GM12878 (cell line): ENCODE results near the gene ADGRV1. TPM values are rescaled to one million over a fixed set of nuclear protein-coding genes. Genes with fewer than 3 reads are reported as not detected.

Source experiments
- ATAC-seq: fragments of 200-7000 bp; cut with Tn5 transposase; 3 replicates; pipeline ENCODE4 v1.9.1; 2020; ENCODE audit warnings: mild to moderate bottlenecking, moderate library complexity
- BruUV-seq: library from RNA; stranded (reverse); fragments of 400-500 nt; replicated peaks from 2 replicates; lab custom pipeline; 2021; lab: Mats Ljungman, UMichigan
- CTCF ChIA-PET: fragments of 300-600 bp; sonication (Branson Sonifier 250); formaldehyde crosslinking; extraction: SDS; loops from one replicate; lab custom pipeline; 2021; ENCODE audit warnings: inconsistent platforms; lab: Yijun Ruan, JAX
- POLR2A ChIA-PET: fragments of 350-600 bp; formaldehyde crosslinking; extraction: SDS; loops from one replicate; lab custom pipeline; 2021; ENCODE audit warnings: inconsistent platforms; lab: Charles Lee
- RAD21 ChIA-PET: fragments of 300-600 bp; sonication (Branson Sonifier 250); formaldehyde crosslinking; loops from one replicate; lab custom pipeline; 2023; ENCODE audit warnings: antibody characterized with exemption; ENCODE audit not compliant: unreplicated experiment; lab: Charles Lee
- SMC1A ChIA-PET: fragments of 300-600 bp; sonication (Branson Sonifier 250); formaldehyde crosslinking; loops from one replicate; lab custom pipeline; 2023; ENCODE audit not compliant: unreplicated experiment, uncharacterized antibody; lab: Charles Lee
- DNase-seq: peaks from one replicate; pipeline ENCODE4 v3.0.0-alpha.2; 2011; ENCODE audit warnings: low read depth, low spot score
- FAIRE-seq: peaks from 3 replicates; lab custom pipeline; 2011; peaks lifted over from hg19 to GRCh38; lab: Jason Lieb, UNC
- H2AFZ ChIP-seq: 2 replicates; pipeline ENCODE4 v1.6.0; 2011; ENCODE audit warnings: low read depth, low read length, control low read depth; ENCODE audit not compliant: control insufficient read depth
- H3K27ac ChIP-seq: 2 replicates; pipeline ENCODE4 v1.5.1; 2011; ENCODE audit warnings: control low read depth; ENCODE audit not compliant: control insufficient read depth, insufficient read depth
- H3K27me3 ChIP-seq, 2 experiments: replicated peaks in 1 of 2; 2 replicates each; pipeline versions ENCODE4 v1.6.0 to v1.6.1; 2011; ENCODE audit warnings: low read length in 1 of 2; ENCODE audit not compliant: control insufficient read depth in 2 of 2, insufficient read depth in 2 of 2
- H3K36me3 ChIP-seq, 2 experiments: 2 replicates each; pipeline ENCODE4 v1.5.1; 2011; ENCODE audit warnings: low read length in 1 of 2; ENCODE audit not compliant: control insufficient read depth in 2 of 2, insufficient read depth in 2 of 2
- H3K4me1 ChIP-seq: 2 replicates; pipeline ENCODE4 v1.6.1; 2011; ENCODE audit warnings: mild to moderate bottlenecking, low read length, moderate library complexity, mixed read lengths; ENCODE audit not compliant: control insufficient read depth, insufficient read depth
- H3K4me2 ChIP-seq: 2 replicates; pipeline ENCODE4 v1.6.0; 2011; ENCODE audit warnings: control low read depth; ENCODE audit not compliant: control insufficient read depth, insufficient read depth
- H3K4me3 ChIP-seq: fragments of 200-600 bp; sonication (generic); 2 replicates; pipeline ENCODE4 v1.5.1; 2016
- H3K79me2 ChIP-seq: 2 replicates; pipeline ENCODE4 v1.6.0; 2011; ENCODE audit warnings: low read length; ENCODE audit not compliant: control insufficient read depth, insufficient read depth
- H3K9ac ChIP-seq: 2 replicates; pipeline ENCODE4 v1.8.0; 2011; ENCODE audit warnings: low read length, control low read depth, mixed read lengths; ENCODE audit not compliant: control insufficient read depth, insufficient read depth
- H3K9me3 ChIP-seq: replicated peaks from 3 replicates; pipeline ENCODE4 v1.5.1; 2011; ENCODE audit warnings: mild to moderate bottlenecking, low read length; ENCODE audit not compliant: control insufficient read depth, insufficient read depth
- H4K20me1 ChIP-seq: 2 replicates; pipeline ENCODE4 v1.6.0; 2011; ENCODE audit not compliant: control insufficient read depth, insufficient read depth
- KDM1A ChIP-seq: fragments of 200-600 bp; sonication (generic); IDR thresholded peaks from 2 replicates; pipeline ENCODE4 v1.6.1; 2016; ENCODE audit warnings: borderline replicate concordance
- MTA3 ChIP-seq: IDR thresholded peaks from 2 replicates; pipeline ENCODE4 v1.6.1; 2012; ENCODE audit warnings: low read length, inconsistent platforms, borderline replicate concordance
- TARDBP ChIP-seq: IDR thresholded peaks from 2 replicates; pipeline ENCODE4 v1.6.1; 2016; ENCODE audit warnings: borderline replicate concordance
- ZNF24 ChIP-seq: fragments of 450-650 bp; IDR thresholded peaks from 2 replicates; pipeline ENCODE4 v1.6.1; 2017; ENCODE audit warnings: antibody characterized with exemption, mild to moderate bottlenecking
- WGBS: methylation state at CpG from one replicate; pipeline ENCODE4 v1.1.6; 2016; ENCODE audit warnings: low lambda C conversion rate; ENCODE audit not compliant: insufficient replicate concordance, insufficient coverage; ENCODE audit errors: missing lambda C conversion rate; 5-methylcytosine and 5-hydroxymethylcytosine counted together
- in situ Hi-C: fragments of 300-500 bp; cut with MboI; formaldehyde crosslinking; loops from 9 replicates; pipeline ENCODE4 v1.14.3; 2018; ENCODE audit warnings: mixed read lengths
- intact Hi-C: fragments of 100-400 bp; cut with micrococcal nuclease; formaldehyde crosslinking; loops from one replicate; pipeline ENCODE4 v1.14.2; 2022; ENCODE audit not compliant: unreplicated experiment
- polyA plus RNA-seq, 11 experiments: library from polyadenylated mRNA; depleted of rRNA in 4 of 11; unstranded in 6 of 11; stranded (reverse) in 5 of 11; fragments of >200 nt; fragmentation: Nextera tagmentation in 4 of 11; fragmentation: Illumina TruSeq in 1 of 11; extraction: Ambion mirVana in 4 of 11; extraction: Trizol in 1 of 11; gene quantifications; 1 replicate in 1 of 11; 2 replicates in 10 of 11; pipeline versions ENCODE4 v1.2.1 to v1.2.3, GENCODE V29; 2011 to 2016; ENCODE audit warnings: inconsistent platforms in 2 of 11, missing spikeins in 2 of 11, low read depth in 1 of 11
- total RNA-seq, 4 experiments: library from RNA; depleted of rRNA in 3 of 4; stranded (reverse); fragments of >200 nt in 3 of 4; fragmentation: Illumina TruSeq in 1 of 4; extraction: Trizol in 1 of 4; gene quantifications; 2 replicates each; pipeline versions ENCODE4 v1.2.1 to v1.2.3, GENCODE V29; 2013 to 2021

ADGRV1 gene
- total and polyA plus RNA-seq, 10 of the 15 experiments (the other 5 are each of a cell fraction or from before 2014, with no cell fraction given): 0.04 to 8.1 (median 0.16) TPM; not detected in 1

- Histone ChIP-seq H3K36me3 (no peaks in the 10 kb centered on the region), H2AFZ (no peak overlapping the region), H3K79me2 (no peaks in the 10 kb centered on the region), H3K4me3 (no peak overlapping the region), H3K4me2 (no peak overlapping the region), H3K9me3 (no peaks in the 10 kb centered on the region), H4K20me1 (no peaks in the 10 kb centered on the region), H3K9ac (no peak overlapping the region), H3K4me1 (no peaks in the 10 kb centered on the region), H3K27ac (no peak overlapping the region), H3K27me3 (no peaks in the 10 kb centered on the region)
- ChIA-PET POLR2A (no interaction called here), RAD21 (no interaction called here), SMC1A (interaction anchor here (1.8 kb wide), 1 partner anchor 12 kb away, joined by 4 read pairs; no protein-coding TSS in a partner anchor), CTCF (interaction anchor here (0.7 to 1.9 kb wide), 4 partner anchors 13 to 263 kb away, joined by 3 to 7 read pairs (median 4); no protein-coding TSS in a partner anchor)
- in situ Hi-C loops (no loop called here), intact Hi-C loops (no loop called here)
- FAIRE-seq: no peak
- no peak for TF ChIP-seq KDM1A
- WGBS: 71% methylated on average over 2 of the region's 2 CpGs
- no peak for DNase-seq
- no TSS peak for BruUV-seq
- ATAC-seq: no peak
Observed at GRCh38 chr5:91122651-91123050, 564.1 kb downstream of the ADGRV1 start.

GRCh38 chr5:91123291-91123690 is 564.7 kb downstream of the ADGRV1 start:
- RAD21 ChIA-PET: no interaction called here
- in situ Hi-C loops (no loop called here), intact Hi-C loops (no loop called here)
- Histone ChIP-seq H3K79me2 (no peaks in the 10 kb centered on the region), H3K4me3 (no peak overlapping the region), H3K27ac (no peak overlapping the region), H3K4me1 (no peaks in the 10 kb centered on the region), H2AFZ (no peak overlapping the region), H3K9ac (no peak overlapping the region), H3K36me3 (no peaks in the 10 kb centered on the region), H4K20me1 (no peaks in the 10 kb centered on the region), H3K27me3 (no peaks in the 10 kb centered on the region), H3K4me2 (no peak overlapping the region), H3K9me3 (no peaks in the 10 kb centered on the region)
- DNase-seq (no peak), ATAC-seq (no peak), FAIRE-seq (no peak)
- POLR2A ChIA-PET: interaction anchor here (0.9 kb wide), 1 partner anchor 13 kb away, joined by 3 read pairs; no protein-coding TSS in a partner anchor
- TF ChIP-seq TARDBP (no peak), MTA3 (no peak), ZNF24 (no peak)
- WGBS: 31% methylated on average over 3 of the region's 3 CpGs
- CTCF ChIA-PET: interaction anchor here (0.7 to 1.9 kb wide), 4 partner anchors 13 to 262 kb away, joined by 3 to 7 read pairs (median 4); no protein-coding TSS in a partner anchor
- SMC1A ChIA-PET: no interaction called here
- BruUV-seq: no TSS peak
